Pericardium fibroblast (primary cell): ENCODE results near the gene RGPD3. TPM values are rescaled to one million over a fixed set of nuclear protein-coding genes. Genes with fewer than 3 reads are reported as not detected.

Source experiments
- total RNA-seq: library from RNA; depleted of rRNA; stranded (reverse); fragments of >200 nt; gene quantifications from 2 replicates; pipeline ENCODE4 v1.2.3, GENCODE V29; 2015

The RGPD3 gene
- 0.43 and 0.47 TPM in 2 replicates for total RNA-seq

GRCh38 chr2:106468107-106468506 lies at the start of gene RGPD3:
TSS of gene RGPD3 (minus strand) at chr2:106468413. CDS start at chr2:106468288, 125 bp downstream.

GRCh38 chr2:106486551-106487385 lies 18.6 kb upstream of the RGPD3 start, which contains the start of gene CD8B2:
TSS of gene CD8B2 (plus strand) at chr2:106487364. CDS start at chr2:106487427, 63 bp downstream.

Other genes with a start within 250 kb of the RGPD3 start
- not detected in 2 replicates for gene CD8B2, start 19.0 kb upstream of the RGPD3 start, total RNA-seq